ENCODE results near the gene PARN.

The PARN gene

DNA sequence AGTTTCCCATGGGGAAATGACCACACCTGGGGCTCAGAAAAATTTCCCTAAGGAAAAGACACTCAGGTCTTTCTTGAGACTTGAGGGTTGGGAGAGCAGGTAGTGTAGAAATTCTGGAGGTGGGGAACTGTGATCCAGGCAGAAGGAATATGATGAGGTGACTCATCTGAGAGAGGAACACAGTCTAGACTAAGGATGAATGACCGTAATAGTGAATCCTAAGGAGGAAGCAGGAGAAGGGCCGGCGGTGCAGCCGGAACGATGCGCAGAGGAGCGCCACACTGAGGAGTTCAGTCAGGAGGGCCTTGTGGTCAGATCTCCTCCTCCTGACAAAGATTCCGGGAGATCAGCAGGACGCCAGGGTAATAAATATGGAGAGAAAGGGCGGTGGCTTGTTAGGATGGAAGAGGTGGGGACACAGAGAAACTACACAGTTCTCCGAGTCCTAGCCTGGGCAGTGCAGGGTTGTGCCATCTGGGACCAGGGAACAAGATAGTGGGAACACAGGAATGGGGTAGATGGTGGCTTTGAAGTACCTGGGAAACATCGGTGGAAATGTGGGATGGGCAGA, 135.6 kb downstream of the PARN start:
- Histone ChIP-seq H3K27ac (no peak overlapping the region), H3K4me3 (no peak overlapping the region)
- no peak for DNase-seq (ENCODE audit: low spot score)
- TF ChIP-seq, protein P1, sequence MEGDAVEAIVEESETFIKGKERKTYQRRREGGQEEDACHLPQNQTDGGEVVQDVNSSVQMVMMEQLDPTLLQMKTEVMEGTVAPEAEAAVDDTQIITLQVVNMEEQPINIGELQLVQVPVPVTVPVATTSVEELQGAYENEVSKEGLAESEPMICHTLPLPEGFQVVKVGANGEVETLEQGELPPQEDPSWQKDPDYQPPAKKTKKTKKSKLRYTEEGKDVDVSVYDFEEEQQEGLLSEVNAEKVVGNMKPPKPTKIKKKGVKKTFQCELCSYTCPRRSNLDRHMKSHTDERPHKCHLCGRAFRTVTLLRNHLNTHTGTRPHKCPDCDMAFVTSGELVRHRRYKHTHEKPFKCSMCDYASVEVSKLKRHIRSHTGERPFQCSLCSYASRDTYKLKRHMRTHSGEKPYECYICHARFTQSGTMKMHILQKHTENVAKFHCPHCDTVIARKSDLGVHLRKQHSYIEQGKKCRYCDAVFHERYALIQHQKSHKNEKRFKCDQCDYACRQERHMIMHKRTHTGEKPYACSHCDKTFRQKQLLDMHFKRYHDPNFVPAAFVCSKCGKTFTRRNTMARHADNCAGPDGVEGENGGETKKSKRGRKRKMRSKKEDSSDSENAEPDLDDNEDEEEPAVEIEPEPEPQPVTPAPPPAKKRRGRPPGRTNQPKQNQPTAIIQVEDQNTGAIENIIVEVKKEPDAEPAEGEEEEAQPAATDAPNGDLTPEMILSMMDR (IDR thresholded peaks at IDR 0.05), result no peak

- TF ChIP-seq, protein P1 (IDR thresholded peaks at IDR 0.05), result no peak
- Histone ChIP-seq H3K4me3 (no peak overlapping the region), H3K27ac (no peak overlapping the region)
- DNase-seq (ENCODE audit: low spot score), result no peak
Observed at GRCh38 chr16:14493791-14494190, 136.3 kb downstream of the PARN start.

DNA sequence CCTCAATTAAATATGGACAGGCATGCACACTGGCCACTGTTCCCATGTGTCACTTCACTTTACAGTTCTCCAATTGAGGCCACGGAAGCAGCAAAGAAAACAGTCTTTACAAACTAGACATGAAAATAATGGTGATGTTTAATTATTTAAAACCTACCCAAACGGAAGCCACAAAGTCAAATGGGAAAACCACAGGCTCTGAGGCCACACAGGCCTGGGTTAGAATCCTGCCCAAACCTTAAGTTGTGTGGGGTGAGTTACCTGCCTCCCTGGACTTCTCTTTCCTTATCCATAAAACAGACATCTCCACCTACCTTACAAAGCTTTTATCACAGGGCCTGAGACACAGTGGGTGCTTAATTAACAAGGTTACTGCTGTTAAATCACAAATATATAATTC, 137.4 kb downstream of the PARN start:
- DNase-seq (ENCODE audit: low spot score), result no peak
- H3K27ac ChIP-seq, result no peak overlapping the region
- no peak overlapping the region for H3K4me3 ChIP-seq
- TF ChIP-seq, protein P1 (IDR thresholded peaks at IDR 0.05), result no peak

GRCh38 chr16:14491861-14492529, 138.1 kb downstream of the PARN start:
- no peak overlapping the region for H3K27ac ChIP-seq
- TF ChIP-seq, protein P1 (IDR thresholded peaks at IDR 0.05), result no peak
- H3K4me3 ChIP-seq, result no peak overlapping the region
- no peak for DNase-seq (ENCODE audit: low spot score)

DNA sequence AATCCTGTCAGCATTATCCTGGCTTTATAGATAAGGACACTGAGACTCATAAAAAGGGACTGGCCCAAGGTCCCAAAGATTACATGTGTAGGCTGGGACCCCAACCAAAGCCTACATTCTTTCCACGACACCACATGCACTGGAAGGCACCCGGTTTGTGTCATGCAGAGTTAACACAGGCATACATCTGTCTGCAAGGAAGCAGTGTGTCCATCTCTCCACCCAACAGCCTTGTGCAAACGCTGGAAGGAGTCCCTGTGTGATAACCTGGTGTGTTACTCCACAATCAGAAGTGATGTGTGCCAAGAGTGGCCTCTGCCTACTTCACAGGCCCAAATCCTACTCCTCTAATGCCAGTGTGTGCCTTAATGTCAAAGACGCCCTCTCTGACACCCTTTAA, 139.8 kb downstream of the PARN start:
- no peak overlapping the region for H3K4me3 ChIP-seq
- no peak overlapping the region for H3K27ac ChIP-seq
- TF ChIP-seq, protein P1 (IDR thresholded peaks at IDR 0.05), result no peak
- DNase-seq (ENCODE audit: low spot score), result no peak

DNA sequence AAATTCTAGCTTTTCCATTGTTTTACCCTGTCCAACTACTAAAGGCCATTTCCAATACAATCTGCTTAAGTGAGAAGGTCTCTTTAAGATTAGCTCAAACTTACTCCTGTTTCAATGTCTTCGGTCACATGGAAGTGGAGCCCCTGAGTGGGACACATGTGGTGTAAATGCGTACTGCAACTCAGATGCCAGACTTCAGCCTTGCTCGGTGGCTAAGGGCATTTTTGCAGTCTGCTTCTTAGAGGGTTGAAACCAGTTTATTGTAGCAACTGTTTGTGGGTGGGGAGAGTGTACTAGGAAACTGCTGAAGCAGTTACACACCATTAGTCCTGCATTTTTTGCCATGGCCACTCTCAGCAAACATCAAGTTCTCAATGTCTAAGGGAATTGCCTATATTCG, 140.6 kb downstream of the PARN start:
- Histone ChIP-seq H3K27ac (no peak overlapping the region), H3K4me3 (no peak overlapping the region)
- no peak for DNase-seq (ENCODE audit: low spot score)
- TF ChIP-seq, protein P1 (IDR thresholded peaks at IDR 0.05), result no peak

GRCh38 chr16:14487579-14487978, 142.5 kb downstream of the PARN start:
- peak overlapping the region; percentile 58 for H3K4me3 ChIP-seq
- TF ChIP-seq, protein P1 (IDR thresholded peaks at IDR 0.05), result no peak
- no peak overlapping the region for H3K27ac ChIP-seq
- no peak for DNase-seq (ENCODE audit: low spot score)
